GM23248 (cell line): ENCODE results near the gene SDK2. TPM values are rescaled to one million over a fixed set of nuclear protein-coding genes. Genes with fewer than 3 reads are reported as not detected.

Source experiments
- DNase-seq: peaks from one replicate; pipeline ENCODE4 v3.0.0-alpha.2; 2015
- H2AFZ ChIP-seq: fragments of 200-600 bp; sonication (generic); 2 replicates; pipeline ENCODE4 v1.6.1; 2016; ENCODE audit warnings: antibody characterized with exemption
- H3F3A ChIP-seq: fragments of 200-600 bp; sonication (generic); 2 replicates; pipeline ENCODE4 v1.6.1; 2016; ENCODE audit warnings: mild to moderate bottlenecking, antibody characterized with exemption, mixed run types; ENCODE audit not compliant: insufficient read depth
- H3K27ac ChIP-seq: fragments of 200-600 bp; sonication (generic); 2 replicates; pipeline ENCODE4 v1.5.1; 2016; ENCODE audit warnings: mild to moderate bottlenecking
- H3K27me3 ChIP-seq: fragments of 200-600 bp; sonication (generic); replicated peaks from 2 replicates; pipeline ENCODE4 v1.6.1; 2016; ENCODE audit warnings: mild to moderate bottlenecking; ENCODE audit not compliant: insufficient read depth
- H3K36me3 ChIP-seq: fragments of 200-600 bp; sonication (generic); 2 replicates; pipeline ENCODE4 v1.6.1; 2016; ENCODE audit warnings: low read depth, mild to moderate bottlenecking
- H3K4me1 ChIP-seq: fragments of 200-600 bp; sonication (generic); 2 replicates; pipeline ENCODE4 v1.6.1; 2016; ENCODE audit warnings: mild to moderate bottlenecking; ENCODE audit not compliant: insufficient read depth
- H3K4me2 ChIP-seq: fragments of 200-600 bp; sonication (generic); one replicate; pipeline ENCODE4 v1.6.1; 2016; ENCODE audit warnings: mild to moderate bottlenecking; ENCODE audit not compliant: unreplicated experiment
- H3K4me3 ChIP-seq: fragments of 200-600 bp; sonication (generic); 2 replicates; pipeline ENCODE4 v1.5.1; 2016; ENCODE audit warnings: mild to moderate bottlenecking
- H3K79me2 ChIP-seq: fragments of 200-600 bp; sonication (generic); 2 replicates; pipeline ENCODE4 v1.6.1; 2016; ENCODE audit warnings: mild to moderate bottlenecking; ENCODE audit not compliant: insufficient read depth
- H3K9ac ChIP-seq: fragments of 200-600 bp; sonication (generic); 2 replicates; pipeline ENCODE4 v1.6.1; 2016; ENCODE audit warnings: mild to moderate bottlenecking
- H3K9me2 ChIP-seq: fragments of 200-600 bp; sonication (generic); 2 replicates; pipeline ENCODE4 v1.6.1; 2016; ENCODE audit warnings: mixed run types, mild to moderate bottlenecking, moderate library complexity; ENCODE audit not compliant: insufficient read depth
- H3K9me3 ChIP-seq: fragments of 200-600 bp; sonication (generic); one replicate; pipeline ENCODE4 v1.6.1; 2017; ENCODE audit warnings: low read depth
- H4K20me1 ChIP-seq: fragments of 200-600 bp; sonication (generic); 2 replicates; pipeline ENCODE4 v1.6.0; 2016; ENCODE audit not compliant: insufficient read depth
- EZH2 ChIP-seq: fragments of 200-600 bp; sonication (generic); IDR thresholded peaks from 2 replicates; pipeline ENCODE4 v1.6.1; 2018; ENCODE audit warnings: antibody characterized with exemption, mild to moderate bottlenecking; ENCODE audit not compliant: insufficient read depth, poor library complexity, severe bottlenecking
- EZH2phosphoT487 ChIP-seq: fragments of 200-600 bp; sonication (generic); IDR thresholded peaks from 2 replicates; pipeline ENCODE4 v1.6.1; 2018; ENCODE audit warnings: antibody characterized with exemption, moderate library complexity, mild to moderate bottlenecking, low read depth; ENCODE audit not compliant: insufficient read depth
- WGBS, 2 experiments: methylation state at CpG; one replicate each; pipeline ENCODE4 v1.1.6; 2015 to 2017; ENCODE audit warnings: low lambda C conversion rate in 2 of 2, low coverage in 1 of 2; ENCODE audit errors: missing lambda C conversion rate in 2 of 2; 5-methylcytosine and 5-hydroxymethylcytosine counted together
- in situ Hi-C: fragments of 300-500 bp; cut with MboI; formaldehyde crosslinking; loops from 2 replicates; pipeline ENCODE4 v1.15.0; 2020
- polyA plus RNA-seq: library from polyadenylated mRNA; unstranded; fragments of >200 nt; fragmentation: Nextera tagmentation; extraction: Ambion mirVana; gene quantifications from 2 replicates; pipeline ENCODE4 v1.2.1, GENCODE V29; 2016
- total RNA-seq: library from RNA; depleted of rRNA; stranded (reverse); fragments of >200 nt; shearing (Covaris generic); gene quantifications from 2 replicates; pipeline ENCODE4 v1.2.3, GENCODE V29; 2014

SDK2 gene
- total and polyA plus RNA-seq, 2 experiments from 2014 or later, result under 0.01 to 0.03 TPM

DNA sequence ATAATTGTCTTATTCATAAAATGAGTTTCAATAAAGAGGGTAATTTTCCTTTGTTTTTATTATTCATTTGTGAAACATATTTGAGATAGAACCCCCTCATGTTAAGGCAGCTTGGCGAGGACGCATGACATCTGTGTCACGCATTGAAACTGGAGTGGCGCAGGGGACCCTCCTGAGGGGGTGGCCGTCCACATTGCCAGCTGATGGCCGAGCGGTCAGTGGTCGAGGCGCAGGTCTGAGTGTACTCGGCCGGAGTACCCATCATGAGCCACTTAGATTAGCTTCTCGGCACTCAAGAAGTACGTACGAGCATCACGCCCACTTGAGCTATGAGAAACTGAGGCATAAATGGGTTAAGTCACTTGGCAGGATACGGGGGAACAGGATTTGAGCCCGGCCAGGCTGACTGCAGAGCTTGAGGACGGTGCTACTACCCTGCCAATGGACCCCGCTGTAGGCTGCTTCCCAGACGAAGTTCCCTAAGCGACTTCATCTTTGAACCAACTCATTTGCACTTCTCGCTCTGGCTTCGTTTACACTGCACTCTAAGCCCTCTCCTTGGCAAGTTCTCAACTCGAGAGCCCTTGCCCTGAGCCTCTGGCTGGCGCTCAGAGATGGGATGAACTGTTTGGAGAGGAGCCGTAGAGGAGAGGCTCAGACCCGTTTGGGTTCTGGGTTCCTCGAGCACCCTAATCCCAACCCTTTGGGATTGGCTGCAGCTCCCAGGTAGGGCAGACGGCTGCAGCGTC, 91.8 kb downstream of the SDK2 start:
- H3K79me2 ChIP-seq, result no peaks in the 10 kb centered on the region
- no peak for DNase-seq
- H3K27me3 ChIP-seq, result peaks cover 16% of the 10 kb centered on the region
- no peaks in the 10 kb centered on the region for H3K9me2 ChIP-seq
- peak overlapping the region; percentile 35 for H3K4me2 ChIP-seq
- WGBS, 2 experiments, result 3 to 5% methylated on average over 30 of the region's 30 CpGs
- H3K9ac ChIP-seq, result no peak overlapping the region
- H2AFZ ChIP-seq, result no peak overlapping the region
- H3K36me3 ChIP-seq, result no peaks in the 10 kb centered on the region
- H4K20me1 ChIP-seq, result no peaks in the 10 kb centered on the region
- no peaks in the 10 kb centered on the region for H3K4me1 ChIP-seq
- H3K9me3 ChIP-seq, result no peaks in the 10 kb centered on the region
- 0 out of 2 replicates have a peak overlapping the region, but pooled peaks have one; percentile 15 for H3K4me3 ChIP-seq
- H3K27ac ChIP-seq, result no peak overlapping the region
- in situ Hi-C loops, result no loop called here
- no peaks in the 10 kb centered on the region for H3F3A ChIP-seq
- TF ChIP-seq EZH2 (no peak), EZH2phosphoT487 (no peak)

DNA sequence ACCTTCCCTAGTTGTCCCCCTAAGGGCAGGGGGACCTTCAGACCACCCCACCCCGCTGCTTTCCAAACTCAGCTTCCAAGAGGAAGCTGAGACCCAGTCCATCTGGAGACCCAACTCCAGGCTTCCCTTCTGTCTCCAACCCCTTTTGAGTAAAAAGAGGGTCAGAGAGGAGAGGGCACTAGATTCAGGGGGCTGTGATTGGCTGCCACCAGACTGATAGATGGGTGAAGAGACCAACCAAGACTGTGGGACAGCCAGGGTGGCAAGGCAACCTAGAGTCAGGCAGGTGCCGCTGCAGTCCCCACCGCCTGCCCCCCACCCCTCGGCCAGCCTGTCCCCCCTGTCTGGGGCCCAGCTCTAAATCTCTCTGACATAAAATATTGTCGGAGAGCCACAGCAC, 92.5 kb downstream of the SDK2 start:
- H3K27me3 ChIP-seq, result peaks cover 16% of the 10 kb centered on the region; the same call in 1 of the 2 replicates
- no peaks in the 10 kb centered on the region for H3K36me3 ChIP-seq
- in situ Hi-C loops, result no loop called here

DNA sequence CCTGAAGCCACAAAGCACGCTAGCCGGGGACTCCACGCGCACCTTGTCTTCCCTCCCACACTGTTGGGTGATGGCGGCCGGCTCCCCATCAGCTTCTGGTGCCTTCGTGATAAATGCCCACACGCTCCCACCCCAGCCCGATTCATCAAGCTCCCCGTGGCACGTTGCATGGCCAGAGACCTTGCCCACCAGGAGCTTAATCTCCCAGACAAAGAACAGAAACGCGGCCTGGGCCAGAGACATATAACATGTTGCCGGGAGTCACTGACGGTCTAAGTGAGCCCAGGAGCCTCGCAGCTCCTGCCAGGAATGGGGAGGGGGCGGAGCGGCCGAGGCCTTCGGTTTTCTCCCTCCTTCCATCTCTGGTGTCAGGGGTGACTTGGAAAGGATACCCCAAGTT, 93.1 kb downstream of the SDK2 start:
- Histone ChIP-seq H3K9ac (no peak overlapping the region), H3K4me3 (no peak overlapping the region), H3K79me2 (no peaks in the 10 kb centered on the region), H2AFZ (no peak overlapping the region), H3K4me1 (no peaks in the 10 kb centered on the region), H3K27me3 (0 out of 2 replicates have a peak, but pooled peaks cover 16% of the 10 kb centered on the region), H4K20me1 (no peaks in the 10 kb centered on the region), H3K36me3 (no peaks in the 10 kb centered on the region), H3F3A (no peaks in the 10 kb centered on the region), H3K9me2 (no peaks in the 10 kb centered on the region), H3K9me3 (no peaks in the 10 kb centered on the region), H3K4me2 (no peak overlapping the region), H3K27ac (no peak overlapping the region)
- in situ Hi-C loops, result no loop called here
- TF ChIP-seq EZH2phosphoT487 (no peak), EZH2 (no peak)
- no peak for DNase-seq
- 77 to 82% methylated on average over 20 of the region's 20 CpGs for WGBS, 2 experiments

More for the DNA sequence above, 92.5 kb downstream of the SDK2 start:
- no peak overlapping the region for H2AFZ ChIP-seq
- H3K4me3 ChIP-seq, result 0 out of 2 replicates have a peak overlapping the region, but pooled peaks have one; percentile 15
- no peaks in the 10 kb centered on the region for H3F3A ChIP-seq
- no peaks in the 10 kb centered on the region for H3K9me2 ChIP-seq
- peak overlapping the region; percentile 35 for H3K4me2 ChIP-seq
- H4K20me1 ChIP-seq, result no peaks in the 10 kb centered on the region
- H3K79me2 ChIP-seq, result no peaks in the 10 kb centered on the region
- no peak overlapping the region for H3K9ac ChIP-seq
- H3K4me1 ChIP-seq, result no peaks in the 10 kb centered on the region
- TF ChIP-seq EZH2phosphoT487 (no peak), EZH2 (no peak)
- 4 to 5% methylated on average over 5 of the region's 5 CpGs for WGBS, 2 experiments
- no peak for DNase-seq
- no peaks in the 10 kb centered on the region for H3K9me3 ChIP-seq
- H3K27ac ChIP-seq, result no peak overlapping the region

- no peak overlapping the region for H3K27ac ChIP-seq
- 0 out of 2 replicates have a peak, but pooled peaks cover 16% of the 10 kb centered on the region for H3K27me3 ChIP-seq
- TF ChIP-seq EZH2phosphoT487, result no peak
- TF ChIP-seq EZH2, result no peak
- no peaks in the 10 kb centered on the region for H3K9me3 ChIP-seq
- no peak overlapping the region for H3K4me2 ChIP-seq
- no peak for DNase-seq
- no peaks in the 10 kb centered on the region for H3K36me3 ChIP-seq
- no peaks in the 10 kb centered on the region for H4K20me1 ChIP-seq
- in situ Hi-C loops, result no loop called here
- no peak overlapping the region for H3K9ac ChIP-seq
- no peaks in the 10 kb centered on the region for H3K4me1 ChIP-seq
- H3K79me2 ChIP-seq, result no peaks in the 10 kb centered on the region
- no peak overlapping the region for H2AFZ ChIP-seq
- H3K4me3 ChIP-seq, result no peak overlapping the region
- H3F3A ChIP-seq, result no peaks in the 10 kb centered on the region
- H3K9me2 ChIP-seq, result no peaks in the 10 kb centered on the region
- 61 to 64% methylated on average over 10 of the region's 10 CpGs for WGBS, 2 experiments
These were observed 93.7 kb downstream of the SDK2 start for GRCh38 chr17:73550556-73550955.
